A673 (cell line): ENCODE data around the gene TFG. TPM values are rescaled to one million over a fixed set of nuclear protein-coding genes. Genes with fewer than 3 reads are reported as not detected.

ENCODE experiments used
- BruUV-seq: library from RNA; stranded (reverse); fragments of 400-500 nt; replicated peaks from 2 replicates; lab custom pipeline; 2021; lab: Mats Ljungman, UMichigan
- CTCF ChIA-PET: fragments of 300-600 bp; sonication (Branson Sonifier 250); formaldehyde crosslinking; loops from one replicate; lab custom pipeline; 2022; ENCODE audit warnings: antibody characterized with exemption; lab: Charles Lee
- POLR2A ChIA-PET: fragments of 300-600 bp; sonication (Branson Sonifier 250); formaldehyde crosslinking; loops from one replicate; lab custom pipeline; 2022; ENCODE audit warnings: antibody characterized with exemption; ENCODE audit not compliant: low non-redundant PET; lab: Charles Lee
- DNase-seq: peaks from one replicate; pipeline ENCODE4 v3.0.0-alpha.2; 2015; ENCODE audit warnings: low spot score
- H3K27ac ChIP-seq: fragments of 200-600 bp; sonication (generic); 2 replicates; pipeline ENCODE4 v1.5.1; 2016; ENCODE audit warnings: mixed run types, low read depth, mild to moderate bottlenecking, mixed read lengths, antibody characterized with exemption, low read length; ENCODE audit not compliant: poor library complexity, severe bottlenecking
- H3K27me3 ChIP-seq: fragments of 200-600 bp; sonication (generic); replicated peaks from 2 replicates; pipeline ENCODE4 v1.6.1; 2017; ENCODE audit warnings: mixed run types, low read depth, mild to moderate bottlenecking, mixed read lengths, antibody characterized with exemption, low read length; ENCODE audit not compliant: insufficient read depth, poor library complexity
- H3K36me3 ChIP-seq: fragments of 200-600 bp; sonication (generic); 2 replicates; pipeline ENCODE4 v1.6.1; 2016; ENCODE audit warnings: mixed run types, mild to moderate bottlenecking, mixed read lengths, antibody characterized with exemption, low read length; ENCODE audit not compliant: insufficient read depth, poor library complexity, severe bottlenecking
- H3K4me1 ChIP-seq: fragments of 200-600 bp; sonication (generic); 2 replicates; pipeline ENCODE4 v1.6.1; 2017; ENCODE audit warnings: mixed run types, mild to moderate bottlenecking, mixed read lengths, antibody characterized with exemption, low read length; ENCODE audit not compliant: insufficient read depth, poor library complexity, severe bottlenecking
- H3K4me3 ChIP-seq: fragments of 200-600 bp; sonication (generic); 2 replicates; pipeline ENCODE4 v1.5.1; 2016; ENCODE audit warnings: low read depth, mixed run types, mild to moderate bottlenecking, mixed read lengths, low read length; ENCODE audit not compliant: poor library complexity, severe bottlenecking
- H3K9me3 ChIP-seq: fragments of 200-600 bp; sonication (generic); 2 replicates; pipeline ENCODE4 v1.6.1; 2016; ENCODE audit warnings: mixed run types, low read depth, mild to moderate bottlenecking, mixed read lengths, antibody characterized with exemption, low read length; ENCODE audit not compliant: poor library complexity, severe bottlenecking
- CTCF ChIP-seq: fragments of 300-800, 200-600 bp; sonication (generic); conservative IDR thresholded peaks from 2 replicates; pipeline ENCODE4 v1.5.1; 2017; ENCODE audit warnings: low read depth, mild to moderate bottlenecking, antibody characterized with exemption, low read length, moderate library complexity, mixed read lengths
- EZH2 ChIP-seq: fragments of 200-600 bp; sonication (generic); IDR thresholded peaks from 2 replicates; pipeline ENCODE4 v1.6.1; 2017; ENCODE audit warnings: borderline replicate concordance, low read depth, mild to moderate bottlenecking, mixed read lengths, antibody characterized with exemption, low read length; ENCODE audit not compliant: poor library complexity, severe bottlenecking
- intact Hi-C: fragments of 100-400 bp; cut with micrococcal nuclease; formaldehyde crosslinking; loops from one replicate; pipeline ENCODE4 v1.10.0; 2022; ENCODE audit not compliant: unreplicated experiment
- total RNA-seq: library from RNA; stranded (reverse); gene quantifications from 2 replicates; pipeline ENCODE4 v1.2.3, GENCODE V29; 2021

The TFG gene
- total RNA-seq, 1 experiment from 2014 or later: 157 TPM

- Histone ChIP-seq H3K36me3 (peaks cover 95% of the 10 kb centered on the region), H3K27ac (no peak overlapping the region), H3K27me3 (no peaks in the 10 kb centered on the region), H3K4me1 (no peaks in the 10 kb centered on the region), H3K9me3 (no peaks in the 10 kb centered on the region), H3K4me3 (no peak overlapping the region)
- no peak for DNase-seq
- intact Hi-C loops: no loop called here
- POLR2A ChIA-PET: no interaction called here
- TSS peak; percentile 64 for BruUV-seq
- no peak for TF ChIP-seq EZH2
- TF ChIP-seq CTCF: no peak
- CTCF ChIA-PET: no interaction called here
These were observed 38.9 kb downstream of the TFG start for GRCh38 chr3:100748220-100748619.

- Histone ChIP-seq H3K27ac (no peak overlapping the region), H3K27me3 (no peaks in the 10 kb centered on the region), H3K9me3 (no peaks in the 10 kb centered on the region), H3K4me3 (no peak overlapping the region), H3K4me1 (peaks cover 5% of the 10 kb centered on the region), H3K36me3 (peaks cover 88% of the 10 kb centered on the region)
- DNase-seq: no peak
- ChIA-PET POLR2A (no interaction called here), CTCF (no interaction called here)
- intact Hi-C loops: no loop called here
- TF ChIP-seq EZH2 (no peak), CTCF (no peak)
- no TSS peak for BruUV-seq
These were observed 39.7 kb downstream of the TFG start for GRCh38 chr3:100748967-100749366.

- ChIA-PET POLR2A (no interaction called here), CTCF (no interaction called here)
- BruUV-seq: no TSS peak
- Histone ChIP-seq H3K36me3 (peaks cover 41% of the 10 kb centered on the region), H3K27ac (no peak overlapping the region), H3K27me3 (no peaks in the 10 kb centered on the region), H3K4me3 (no peak overlapping the region), H3K9me3 (no peaks in the 10 kb centered on the region), H3K4me1 (peaks cover 5% of the 10 kb centered on the region)
- DNase-seq: no peak
- TF ChIP-seq EZH2: no peak
- TF ChIP-seq CTCF: no peak
- intact Hi-C loops: no loop called here
These were observed 44.6 kb downstream of the TFG start for GRCh38 chr3:100753846-100754245.
